ENCODE measurements around the gene CFP.
"Not testable (repeated sequence)": the region's sequence is repeated elsewhere in the genome, so short reads cannot be mapped to it uniquely, and the experiment has no call there.

The CFP gene

GRCh38 chrX:47611489-47611888 is 18.2 kb downstream of the CFP start:
- POLR2A ChIA-PET, result no interaction called here
- no peak for DNase-seq (ENCODE audit: low read depth, low spot score)
- no peak for TF ChIP-seq CTCF (IDR thresholded peaks at IDR 0.05; ENCODE audit: insufficient read depth, low read length, missing control alignments)
- no peak overlapping the region for H3K4me3 ChIP-seq (ENCODE audit: low read depth, low read length)
- CTCF ChIA-PET, result no interaction called here

GRCh38 chrX:47610511-47610910 is 19.2 kb downstream of the CFP start:
- ChIA-PET CTCF (no interaction called here), POLR2A (no interaction called here)
- TF ChIP-seq CTCF (IDR thresholded peaks at IDR 0.05; ENCODE audit: insufficient read depth, low read length, missing control alignments), result no peak
- H3K4me3 ChIP-seq (ENCODE audit: low read depth, low read length), result no peak overlapping the region
- DNase-seq (ENCODE audit: low read depth, low spot score), result no peak

- CTCF ChIA-PET, result interaction anchor here (0.5 kb wide), 1 partner anchor 107 kb away, joined by 3 read pairs; no protein-coding TSS in a partner anchor
- no peak for TF ChIP-seq CTCF (IDR thresholded peaks at IDR 0.05; ENCODE audit: insufficient read depth, low read length, missing control alignments)
Observed at GRCh38 chrX:47608130-47608810, 21.5 kb downstream of the CFP start.

GRCh38 chrX:47607091-47607490 is 22.6 kb downstream of the CFP start:
- no peak for TF ChIP-seq CTCF (IDR thresholded peaks at IDR 0.05; ENCODE audit: insufficient read depth, low read length, missing control alignments)
- POLR2A ChIA-PET, result no interaction called here
- no peak overlapping the region for H3K4me3 ChIP-seq (ENCODE audit: low read depth, low read length)
- CTCF ChIA-PET, result no interaction called here
- DNase-seq (ENCODE audit: low read depth, low spot score), result no peak

More at GRCh38 chrX:47608130-47608810, 21.5 kb downstream of the CFP start:
- POLR2A ChIA-PET, result no interaction called here
- no peak overlapping the region for H3K4me3 ChIP-seq (ENCODE audit: low read depth, low read length)
- DNase-seq (ENCODE audit: low read depth, low spot score), result no peak

GRCh38 chrX:47605024-47605423 is 24.7 kb downstream of the CFP start:
- POLR2A ChIA-PET, result no interaction called here

GRCh38 chrX:47603125-47603524 is 26.6 kb downstream of the CFP start:
- DNase-seq (ENCODE audit: low read depth, low spot score); H3K4me3 ChIP-seq (ENCODE audit: low read depth, low read length); CTCF ChIA-PET: not testable (repeated sequence)

More at GRCh38 chrX:47605024-47605423, 24.7 kb downstream of the CFP start:
- H3K4me3 ChIP-seq (ENCODE audit: low read depth, low read length), result no peak overlapping the region
- no peak for DNase-seq (ENCODE audit: low read depth, low spot score)
- CTCF ChIA-PET, result no interaction called here
- TF ChIP-seq CTCF (IDR thresholded peaks at IDR 0.05; ENCODE audit: insufficient read depth, low read length, missing control alignments), result no peak

GRCh38 chrX:47597222-47597621 is 32.5 kb downstream of the CFP start:
- no peak for TF ChIP-seq CTCF (IDR thresholded peaks at IDR 0.05; ENCODE audit: insufficient read depth, low read length, missing control alignments)
- POLR2A ChIA-PET, result no interaction called here
- no peak for DNase-seq (ENCODE audit: low read depth, low spot score)
- CTCF ChIA-PET, result no interaction called here
- no peak overlapping the region for H3K4me3 ChIP-seq (ENCODE audit: low read depth, low read length)

More at GRCh38 chrX:47603125-47603524, 26.6 kb downstream of the CFP start:
- POLR2A ChIA-PET, result not testable (repeated sequence)

Data from AG04449 (cell line).